Ureter (tissue), 1 donor: ENCODE results near the gene COL26A1. TPM values are rescaled to one million over a fixed set of nuclear protein-coding genes. Genes with fewer than 3 reads are reported as not detected.
"Not testable (repeated sequence)": the region's sequence is repeated elsewhere in the genome, so short reads cannot be mapped to it uniquely, and the experiment has no call there.

Experiments used
- DNase-seq: peaks from one replicate; pipeline ENCODE4 v3.0.0-alpha.2; 2020; ENCODE audit warnings: low spot score
- total RNA-seq: library from RNA; stranded (reverse); gene quantifications from one replicate; pipeline ENCODE4 v1.2.4, GENCODE V29; 2023
- donor health status: DM: yes; HTN: yes; CAD: no.

Gene COL26A1
- total RNA-seq, 1 donor from 2014 or later: not detected

DNA sequence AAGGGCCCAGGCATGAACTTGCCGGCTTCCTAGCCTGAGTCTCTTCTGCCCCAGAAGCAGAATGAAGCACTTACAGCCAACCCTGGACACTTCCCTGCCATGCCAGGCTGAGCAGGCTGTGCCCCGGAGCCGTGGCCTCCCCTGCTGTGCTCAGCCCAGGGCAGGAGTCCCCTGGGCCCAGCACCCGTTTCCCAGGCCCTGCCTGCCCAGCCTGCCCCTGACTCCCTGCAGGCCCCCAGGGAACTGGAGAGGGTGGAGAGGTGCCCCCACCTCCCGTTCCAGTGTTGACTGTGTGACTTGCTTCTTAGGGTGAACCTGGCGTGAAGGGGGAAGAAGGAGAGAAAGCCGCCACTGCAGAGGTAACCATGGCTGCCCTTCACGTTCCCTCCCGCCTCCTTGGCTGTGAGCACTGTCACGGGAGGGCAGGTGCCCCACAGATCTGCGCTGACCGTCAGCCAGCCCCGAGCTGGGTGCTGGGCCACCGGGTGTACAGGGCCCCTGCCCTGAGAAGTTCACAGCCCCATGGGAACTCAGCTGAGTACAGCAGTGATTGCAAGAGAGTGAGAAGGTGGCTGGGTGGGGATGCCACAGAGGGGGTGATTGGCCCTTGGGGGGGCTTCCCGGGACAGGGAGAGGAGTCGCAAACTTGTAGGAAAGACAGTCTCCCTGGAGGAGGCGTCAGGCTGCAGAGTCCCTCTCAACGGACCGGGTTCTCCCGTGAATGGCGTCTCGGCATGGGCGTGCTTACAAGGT is 190.5 kb downstream of the COL26A1 start:
- DNase-seq: peak; percentile 33

DNA sequence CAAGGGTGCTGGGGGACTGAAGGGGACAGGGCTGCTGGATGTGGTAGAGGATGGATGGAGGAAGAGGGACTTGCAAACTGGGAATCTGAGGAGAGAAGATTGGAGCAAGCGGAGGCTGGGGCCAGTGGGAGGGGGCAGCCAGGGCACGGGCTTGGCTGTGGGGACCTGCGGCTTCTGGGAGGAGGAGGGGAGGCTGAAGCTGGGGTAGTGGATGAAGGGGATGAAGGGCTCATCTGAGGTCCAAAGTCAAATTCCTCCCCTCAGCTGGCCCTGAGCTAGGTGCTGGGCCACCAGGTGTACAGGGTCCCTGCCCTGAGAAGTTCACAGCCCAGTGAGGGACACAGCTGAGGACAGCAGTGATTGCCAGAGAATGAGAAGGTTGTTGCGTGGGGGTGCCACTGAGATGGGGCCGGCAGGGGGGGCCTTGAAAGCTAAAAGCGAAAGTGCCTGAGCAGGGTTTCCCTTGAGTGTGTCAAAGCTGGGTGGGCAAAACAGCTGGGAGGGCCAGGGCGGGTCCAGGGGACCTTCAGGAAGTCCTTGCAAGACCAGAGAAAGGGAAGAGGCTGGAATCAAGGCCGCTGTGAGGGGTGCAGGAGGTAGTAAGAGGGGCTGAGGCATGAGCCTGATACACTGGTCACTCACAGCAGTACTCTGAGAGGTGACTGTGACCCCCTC is 191.2 kb downstream of the COL26A1 start:
- peak; percentile 25 for DNase-seq

DNA sequence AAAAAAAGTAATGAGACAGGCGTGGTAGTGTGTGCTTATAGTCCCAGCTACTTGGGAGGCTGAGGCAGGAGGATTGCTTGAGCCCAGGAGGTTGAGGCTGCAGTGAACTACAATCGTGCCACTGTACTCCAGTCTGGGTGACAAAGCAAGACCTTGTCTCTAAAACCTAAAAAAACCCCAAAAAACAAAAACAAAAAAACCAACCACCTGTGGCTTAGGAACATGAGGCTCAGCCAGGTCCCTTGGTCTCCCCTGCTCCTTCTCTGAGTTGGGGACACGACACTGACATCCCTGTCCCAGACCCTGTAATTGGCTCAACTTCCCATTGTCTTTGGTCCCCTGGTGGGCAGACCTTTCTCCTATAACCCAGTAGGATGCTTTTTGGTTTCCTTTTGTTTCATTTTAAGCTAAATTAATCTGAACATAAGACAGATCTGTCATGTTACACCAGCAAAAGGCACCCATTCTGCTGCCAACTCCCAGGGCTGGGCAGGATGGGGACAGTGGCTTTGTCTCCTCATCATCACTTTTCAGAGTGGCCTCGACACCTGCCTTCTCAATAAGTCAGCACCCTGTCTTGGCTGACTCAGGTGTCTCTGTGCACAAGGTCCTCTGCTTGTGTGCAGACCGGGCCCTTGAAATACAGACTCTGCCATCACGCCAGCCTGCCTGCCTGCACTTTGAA is 192.1 kb downstream of the COL26A1 start:
- peak; percentile 7 for DNase-seq

DNA sequence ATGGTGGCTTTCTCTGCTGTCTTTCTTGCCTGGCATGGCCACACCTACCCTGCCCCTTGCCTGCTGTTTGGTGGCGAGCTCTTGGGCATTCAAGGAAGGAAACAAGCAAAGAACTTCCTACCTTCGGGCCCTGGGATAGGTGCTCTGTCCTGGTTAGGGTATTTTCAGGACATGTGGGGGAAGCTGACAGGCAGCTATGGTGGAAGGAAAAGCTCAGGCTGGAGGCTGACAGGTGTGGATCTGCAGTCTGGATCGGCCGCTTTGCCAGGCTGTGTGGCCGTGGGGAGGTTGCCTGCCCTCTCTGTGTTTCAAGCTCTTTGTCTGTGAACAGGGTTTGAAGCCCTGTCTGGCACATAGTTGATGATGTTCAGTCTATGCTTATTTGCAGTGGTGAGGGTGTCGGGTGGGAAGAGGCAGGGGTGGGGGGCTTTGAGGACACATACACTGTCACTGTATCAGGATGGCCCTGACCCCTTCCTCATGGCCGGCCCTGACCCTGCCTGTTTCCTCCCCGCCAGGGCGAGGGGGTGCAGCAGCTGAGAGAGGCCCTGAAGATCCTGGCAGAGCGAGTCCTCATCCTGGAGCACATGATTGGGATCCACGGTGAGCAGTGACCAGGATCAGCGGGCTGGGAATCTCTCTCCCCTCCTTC is 192.7 kb downstream of the COL26A1 start:
- DNase-seq: peak; percentile 26

DNA sequence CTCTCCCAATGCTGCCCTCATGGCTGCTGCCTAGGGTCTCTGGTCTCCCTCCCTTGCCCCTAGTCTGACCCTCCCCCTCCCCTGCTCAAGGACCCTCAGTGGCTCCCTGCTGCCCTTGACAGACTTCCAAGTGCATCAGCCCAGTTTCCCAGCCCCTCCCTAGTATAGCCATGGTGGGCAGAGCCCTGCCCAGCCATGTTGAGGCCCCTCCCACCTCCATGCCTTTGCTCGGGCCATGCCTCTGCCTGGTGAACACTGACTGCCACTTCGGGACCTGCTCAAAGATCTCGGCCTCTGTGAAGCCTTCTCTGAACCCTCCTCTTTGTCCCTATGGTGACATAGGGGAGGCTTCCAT is 193.2 kb downstream of the COL26A1 start:
- DNase-seq: peak; percentile 27

DNA sequence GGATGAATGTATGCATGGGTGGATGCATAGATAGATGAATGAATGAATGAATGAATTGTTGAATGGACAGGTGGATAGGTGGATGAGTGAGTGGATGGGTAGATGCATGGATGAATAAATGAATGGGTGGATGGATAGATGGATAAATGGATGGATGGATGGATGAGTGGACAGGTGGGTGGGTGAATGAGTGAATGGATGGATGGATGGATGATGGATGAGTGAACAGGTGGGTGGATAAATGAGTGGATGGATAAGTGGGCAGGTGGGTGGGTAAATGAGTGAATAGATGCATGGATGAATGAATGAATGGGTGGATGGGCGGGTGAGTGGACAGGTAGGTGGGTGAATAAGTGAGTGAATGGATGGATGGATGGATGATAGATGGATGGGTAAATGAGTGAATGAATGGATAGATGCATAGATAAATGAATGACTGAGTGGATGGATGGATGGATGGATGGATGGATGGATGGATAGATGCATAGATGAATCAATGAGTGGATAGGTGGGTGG is 193.8 kb downstream of the COL26A1 start:
- no peak for DNase-seq

DNA sequence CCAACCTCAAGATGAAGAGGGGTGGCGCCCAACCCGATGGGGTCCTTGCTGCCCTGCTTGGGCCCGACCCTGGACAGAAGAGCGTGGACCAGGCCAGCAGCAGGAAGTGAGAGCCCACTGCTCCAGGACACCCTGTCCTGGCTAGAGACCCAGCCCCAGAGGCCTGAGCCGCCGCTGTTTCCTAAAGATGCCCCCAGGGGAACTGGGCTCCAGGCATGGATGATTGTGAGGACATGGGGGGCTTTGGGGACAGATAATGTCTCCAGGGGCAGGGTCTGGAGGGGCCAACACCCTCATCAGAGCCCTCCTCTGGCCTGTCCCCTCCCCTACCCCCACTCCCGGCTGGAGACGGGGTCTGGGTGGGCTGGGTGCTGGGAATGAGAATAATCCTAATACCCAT is 194.7 kb downstream of the COL26A1 start:
- peak; percentile 29 for DNase-seq

DNA sequence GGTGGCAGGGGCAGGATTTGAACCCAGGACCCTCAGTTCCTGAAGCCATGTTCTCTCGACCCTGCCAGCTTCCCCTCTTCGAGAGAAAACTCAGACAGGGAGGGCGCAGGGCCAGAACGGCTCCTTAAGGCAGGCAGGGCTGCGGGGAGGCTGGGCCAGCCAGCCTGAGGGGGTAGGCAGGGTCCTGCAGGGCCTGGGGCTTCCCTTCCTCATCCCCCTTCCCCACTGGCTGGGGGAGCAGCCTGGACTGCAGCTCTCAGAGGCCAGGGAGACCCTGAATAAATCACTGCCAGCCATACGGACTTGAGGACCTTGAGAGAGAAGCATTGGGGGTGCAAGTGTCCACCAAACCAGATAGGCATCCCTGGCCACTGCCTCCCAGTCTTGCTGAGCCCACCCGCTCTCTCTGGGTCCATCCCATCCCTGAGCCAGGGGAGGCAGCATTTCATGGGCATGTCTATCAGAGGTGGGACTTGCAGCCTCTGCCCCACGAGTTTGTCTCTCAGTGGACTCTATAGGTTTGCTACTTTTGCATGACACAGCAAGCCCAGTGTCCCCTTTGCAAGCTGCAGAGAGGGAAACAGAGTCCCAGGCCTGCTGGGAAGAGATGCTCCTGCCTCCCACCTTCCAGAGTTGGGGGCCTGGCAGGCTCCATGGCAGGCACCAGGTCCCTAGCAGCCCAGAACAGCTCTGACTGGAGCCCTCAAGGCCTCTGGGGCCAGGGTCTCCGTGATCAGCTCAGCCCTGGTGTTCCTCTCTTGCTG is 195.5 kb downstream of the COL26A1 start:
- DNase-seq: peak; percentile 39

DNA sequence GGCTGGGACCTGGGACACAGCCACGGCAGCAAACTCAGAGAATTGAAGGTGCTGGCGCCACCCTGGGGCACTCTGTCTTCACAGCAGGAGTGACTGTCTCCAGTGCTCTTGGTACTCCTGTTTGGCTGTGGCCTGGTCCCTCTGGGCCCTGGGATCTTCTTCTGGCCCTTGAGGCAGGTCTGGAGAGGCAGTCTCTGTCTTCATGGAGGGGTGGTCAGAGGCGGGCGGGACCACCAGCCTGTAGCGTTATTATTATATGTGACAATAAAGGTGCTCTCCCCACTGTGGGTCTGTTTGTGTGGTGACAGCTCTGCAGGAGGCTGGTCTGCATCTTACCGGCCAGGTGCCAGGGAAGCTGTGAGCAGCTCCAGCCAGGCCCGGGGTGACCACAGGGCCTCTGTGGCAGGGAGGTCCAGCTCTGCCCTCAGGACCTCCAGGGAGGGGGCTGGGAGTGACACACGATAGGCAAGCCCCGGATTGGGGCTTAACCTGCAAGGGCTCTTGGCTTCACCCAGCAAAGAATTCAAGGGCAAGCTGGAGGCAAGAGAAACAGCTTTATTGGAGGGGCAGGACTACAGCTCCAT is 196.2 kb downstream of the COL26A1 start:
- DNase-seq: peak; percentile 14

DNA sequence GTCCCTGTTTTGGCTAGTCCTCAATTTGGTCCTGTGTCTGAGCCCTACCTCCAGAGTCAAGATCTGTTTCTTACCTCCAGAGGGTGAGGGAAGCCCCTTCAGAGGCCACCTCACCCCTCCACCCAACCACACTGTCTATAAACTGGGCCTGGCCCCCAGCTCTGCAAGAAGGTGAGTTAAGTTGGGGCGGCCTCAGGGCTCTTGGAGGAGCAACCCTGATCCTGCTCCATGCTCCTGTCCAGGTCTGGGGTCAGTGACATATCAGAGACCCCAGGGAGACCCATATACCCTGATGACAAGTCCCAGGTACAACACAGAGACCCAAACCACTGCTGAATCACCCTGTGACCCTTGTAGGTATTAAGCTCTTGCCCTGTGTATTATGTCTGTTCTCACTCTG is 196.9 kb downstream of the COL26A1 start:
- peak; percentile 32 for DNase-seq

DNA sequence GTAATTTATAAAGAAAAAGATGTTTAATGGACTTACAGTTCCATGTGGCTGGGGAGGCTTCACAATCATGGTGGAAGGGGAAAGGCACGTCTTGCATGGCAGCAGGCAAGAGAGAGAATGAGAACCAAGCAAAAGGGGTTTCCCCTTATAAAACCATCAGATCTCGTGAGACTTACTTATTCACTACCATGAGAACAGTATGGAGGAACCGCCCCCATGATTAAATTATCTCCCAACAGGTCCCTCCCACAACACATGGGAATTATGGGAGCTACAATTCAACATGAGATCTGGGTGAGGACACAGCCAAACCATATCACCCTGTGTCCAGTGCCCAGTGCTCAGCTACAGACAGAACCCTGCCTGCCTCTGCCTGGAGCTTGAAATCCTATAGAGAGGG is 197.3 kb downstream of the COL26A1 start:
- peak; percentile 3 for DNase-seq

DNA sequence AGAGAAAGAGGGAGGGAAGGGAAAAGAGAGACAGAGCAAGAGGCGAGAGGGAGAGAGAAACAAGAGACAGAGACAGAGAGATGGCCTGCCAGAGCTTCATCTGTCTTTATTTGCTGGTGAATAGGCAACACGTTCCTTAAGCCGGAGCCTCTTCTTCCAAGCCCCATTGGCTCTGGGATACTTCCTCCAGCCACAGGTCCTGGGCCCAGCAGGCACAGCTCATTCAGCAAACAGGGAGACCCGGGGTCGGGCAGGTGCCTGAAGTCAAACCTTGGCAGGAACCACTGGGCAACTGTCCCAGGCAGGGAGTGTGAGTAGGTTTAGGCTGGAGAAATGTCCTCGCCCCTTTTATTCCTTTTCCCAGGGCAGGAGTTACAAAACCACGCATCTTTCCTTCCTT is 198.2 kb downstream of the COL26A1 start:
- DNase-seq: no peak

DNA sequence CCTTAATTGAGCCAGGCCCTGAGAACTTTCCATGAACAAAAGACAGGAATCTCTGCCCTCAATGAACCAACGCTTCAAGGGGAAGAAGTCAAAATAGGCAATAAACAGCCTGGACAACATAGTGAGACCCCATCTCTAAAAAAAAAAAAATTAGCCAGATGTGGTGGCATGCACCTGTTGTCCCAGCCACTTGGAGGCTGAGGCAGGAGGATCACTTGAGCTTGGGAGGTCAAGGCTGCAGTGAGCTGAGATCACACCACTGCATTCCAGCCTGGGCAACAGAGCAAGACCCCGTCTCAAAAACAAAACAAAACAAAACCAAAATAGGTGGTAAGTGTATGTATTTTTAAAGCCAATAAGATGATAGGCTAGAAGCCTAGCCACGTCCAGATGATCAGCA is 198.6 kb downstream of the COL26A1 start:
- DNase-seq: not testable (repeated sequence)

DNA sequence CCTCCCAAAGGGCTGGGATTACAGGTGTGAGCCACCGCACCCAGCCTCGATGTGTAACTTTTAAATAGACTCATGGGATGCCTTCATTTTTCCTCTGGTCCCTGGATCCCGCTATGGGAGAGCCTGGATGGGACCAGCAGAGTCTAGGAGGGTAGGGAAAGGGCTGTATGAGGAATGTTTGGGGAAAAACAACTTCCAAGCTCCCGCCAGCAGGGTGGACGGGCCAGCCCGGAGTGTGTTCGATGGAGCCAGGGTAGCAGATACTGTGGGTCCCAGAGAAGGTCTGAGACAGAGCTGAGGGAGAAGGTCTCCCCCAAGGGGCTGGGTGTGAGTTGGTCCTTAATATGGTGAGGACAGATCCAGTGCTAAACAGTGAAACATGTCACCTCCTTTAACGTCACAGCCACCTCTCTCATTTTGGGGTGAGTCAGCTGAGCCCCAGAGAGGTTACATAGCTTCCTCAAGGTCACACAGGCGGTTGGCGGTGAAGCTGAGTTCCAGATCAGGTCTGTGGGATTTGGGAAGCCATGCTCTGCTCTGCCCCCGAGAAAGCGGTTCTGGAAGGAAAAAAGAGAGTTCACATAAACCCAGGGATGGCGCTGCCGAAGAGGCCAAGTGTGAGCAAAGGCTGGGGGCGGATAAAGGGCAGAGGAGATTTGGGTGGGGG is 200.0 kb downstream of the COL26A1 start:
- no peak for DNase-seq

DNA sequence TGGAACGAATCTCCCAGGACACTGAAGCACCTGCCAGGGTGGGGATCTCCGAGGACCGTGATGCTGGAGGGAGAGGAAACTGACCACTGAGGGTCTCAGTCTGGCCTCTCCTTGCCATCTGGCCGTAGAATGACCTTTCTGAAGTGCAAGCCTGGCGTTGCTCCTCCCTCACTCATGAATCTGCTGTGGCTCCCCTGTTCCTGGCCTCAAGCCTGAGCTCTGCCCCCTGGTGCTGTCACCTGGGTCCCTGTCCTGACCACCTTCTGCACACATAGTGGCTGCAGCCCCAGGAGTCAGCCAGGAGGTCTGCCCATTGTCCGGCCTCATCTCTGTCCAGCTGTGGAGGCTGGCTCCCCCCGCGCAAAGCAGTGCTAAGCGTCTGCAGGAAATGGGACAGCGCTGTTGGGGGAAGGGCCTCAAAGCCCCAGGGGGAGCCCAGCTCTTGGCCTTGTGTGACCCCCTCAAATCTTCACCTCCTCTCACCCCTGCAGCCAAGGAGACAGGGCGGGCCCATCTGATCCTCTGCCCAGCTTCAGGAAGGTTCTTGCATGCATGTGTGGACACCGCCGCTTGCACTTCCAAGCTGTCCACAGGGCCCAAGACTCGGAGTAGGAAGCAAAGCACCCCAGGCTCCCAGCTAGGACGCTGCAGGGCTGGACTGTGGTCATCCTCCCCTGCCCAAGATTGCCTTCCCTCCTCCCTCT is 200.7 kb downstream of the COL26A1 start:
- DNase-seq: no peak

DNA sequence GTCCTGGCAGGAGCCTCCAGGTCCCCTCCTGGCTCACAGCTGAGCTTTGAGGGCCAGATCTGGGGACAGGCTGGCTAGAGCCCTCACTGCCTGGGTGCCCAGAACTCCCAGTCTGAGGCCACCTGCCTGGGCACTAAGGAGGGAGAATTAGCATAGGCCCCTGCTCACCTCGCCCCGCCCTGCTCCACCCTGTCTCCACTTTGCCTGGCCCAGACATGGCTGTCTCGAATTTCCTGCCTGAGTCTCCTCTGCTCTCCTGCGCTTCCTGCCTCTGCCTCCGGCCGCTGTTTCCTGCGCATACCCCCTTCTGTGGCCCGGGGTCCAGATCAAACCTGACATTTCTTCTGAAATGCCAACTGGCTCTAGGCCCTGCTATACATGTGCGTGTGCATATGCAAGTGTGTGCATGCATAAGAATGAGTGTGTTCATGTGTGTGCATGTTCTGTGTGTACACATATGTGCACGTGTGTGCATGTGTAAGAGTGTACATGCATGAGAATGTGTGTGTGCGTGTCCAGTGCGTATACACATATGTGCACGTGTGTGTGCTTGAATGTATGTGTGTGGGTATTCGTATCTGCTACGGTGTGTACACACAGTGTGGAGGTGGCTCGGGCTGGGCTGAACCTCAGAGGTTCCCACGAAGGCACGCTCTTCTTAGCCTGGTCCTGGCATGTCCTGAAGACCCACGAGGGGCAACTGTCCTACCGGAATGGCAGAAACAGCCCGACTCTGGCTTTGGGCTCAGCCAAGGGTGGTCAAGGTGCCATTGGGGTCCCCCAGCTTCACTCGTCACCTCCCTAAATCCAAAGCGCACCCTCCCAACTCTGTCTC is 201.5 kb downstream of the COL26A1 start:
- no peak for DNase-seq

DNA sequence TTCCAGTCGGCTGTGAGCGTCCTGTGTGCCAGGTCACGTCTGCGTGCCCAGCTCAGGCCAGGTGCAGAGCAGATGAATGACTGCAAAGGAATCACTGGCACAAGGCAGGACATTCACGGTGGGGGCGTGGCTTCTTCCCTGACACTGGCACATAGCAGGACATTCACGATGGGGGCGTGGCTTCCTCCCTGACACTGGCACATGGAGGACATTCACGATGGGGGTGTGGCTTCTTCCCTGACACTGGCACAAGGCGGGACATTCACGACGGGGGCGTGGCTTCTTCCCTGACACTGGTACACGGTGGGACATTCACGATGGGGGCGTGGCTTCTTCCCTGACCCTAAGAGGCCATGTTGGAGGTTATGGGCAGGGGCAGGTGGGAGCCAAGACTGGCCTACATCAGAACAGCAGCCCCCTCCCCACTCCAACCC is 202.1 kb downstream of the COL26A1 start:
- no peak for DNase-seq

DNA sequence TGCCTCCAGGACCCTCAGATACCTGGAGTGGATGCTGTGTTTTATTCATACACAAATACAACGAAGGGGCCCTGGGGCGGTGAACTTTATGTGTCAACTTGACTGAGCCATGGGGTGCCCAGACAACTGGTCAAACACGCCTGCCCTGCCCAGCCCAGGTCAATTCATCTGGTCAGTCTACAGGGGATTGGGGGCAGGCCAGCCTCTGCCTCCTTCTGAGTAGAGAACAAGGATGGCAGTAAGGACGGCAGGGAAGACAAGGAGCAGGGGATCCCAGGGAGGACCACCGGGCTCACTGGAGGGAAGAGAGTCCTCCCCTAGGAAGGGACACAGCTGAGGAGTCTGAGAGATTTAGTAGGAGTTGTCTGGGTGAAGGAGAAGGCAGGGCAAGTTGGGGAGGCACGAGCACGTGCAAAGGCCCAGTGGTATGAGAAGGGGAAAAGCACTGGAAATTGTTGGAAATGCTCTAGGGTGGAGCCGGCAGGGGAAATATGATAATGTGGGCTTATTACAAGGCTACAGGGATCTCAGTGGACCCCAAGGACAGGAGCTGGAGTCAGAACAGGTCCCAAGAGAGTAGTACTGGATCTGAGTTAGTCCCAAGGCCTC is 203.0 kb downstream of the COL26A1 start:
- DNase-seq: no peak
